ENCODE results near the gene SMIM9. TPM values are rescaled to one million over a fixed set of nuclear protein-coding genes. Genes with fewer than 3 reads are reported as not detected.

The SMIM9 gene
- total and polyA plus RNA-seq, 9 of the 15 experiments (the other 6 are each of a cell fraction or from before 2014, with no cell fraction given), result 0.08 TPM; not detected in 8

GRCh38 chrX:154827194-154828015, 7.1 kb downstream of the SMIM9 start (continued):
- TF ChIP-seq MGA (IDR thresholded peaks at IDR 0.05), result 0 out of 2 replicates have a peak, but pooled peaks have one; percentile 28

All from K562 (cell line).